Neural progenitor cell (in vitro differentiated cells): Measurements from ENCODE around the gene CCDC14.
"Not testable (repeated sequence)": the region's sequence is repeated elsewhere in the genome, so short reads cannot be mapped to it uniquely, and the experiment has no call there.

ENCODE experiments used
- EZH2 ChIP-seq: fragments of 200-600 bp; sonication (generic); IDR thresholded peaks from 2 replicates; pipeline ENCODE4 v1.6.1; 2017; ENCODE audit warnings: antibody characterized with exemption, mild to moderate bottlenecking, moderate library complexity
- EZH2phosphoT487 ChIP-seq: fragments of 200-600 bp; sonication (generic); IDR thresholded peaks from 2 replicates; pipeline ENCODE4 v1.6.1; 2017; ENCODE audit warnings: antibody characterized with exemption
- TF ChIP-seq, protein P1 (sequence below): fragments of 200-600 bp; sonication (generic); IDR thresholded peaks from 2 replicates; pipeline ENCODE4 v1.5.1; 2017; ENCODE audit warnings: antibody characterized with exemption, mild to moderate bottlenecking

DNA sequence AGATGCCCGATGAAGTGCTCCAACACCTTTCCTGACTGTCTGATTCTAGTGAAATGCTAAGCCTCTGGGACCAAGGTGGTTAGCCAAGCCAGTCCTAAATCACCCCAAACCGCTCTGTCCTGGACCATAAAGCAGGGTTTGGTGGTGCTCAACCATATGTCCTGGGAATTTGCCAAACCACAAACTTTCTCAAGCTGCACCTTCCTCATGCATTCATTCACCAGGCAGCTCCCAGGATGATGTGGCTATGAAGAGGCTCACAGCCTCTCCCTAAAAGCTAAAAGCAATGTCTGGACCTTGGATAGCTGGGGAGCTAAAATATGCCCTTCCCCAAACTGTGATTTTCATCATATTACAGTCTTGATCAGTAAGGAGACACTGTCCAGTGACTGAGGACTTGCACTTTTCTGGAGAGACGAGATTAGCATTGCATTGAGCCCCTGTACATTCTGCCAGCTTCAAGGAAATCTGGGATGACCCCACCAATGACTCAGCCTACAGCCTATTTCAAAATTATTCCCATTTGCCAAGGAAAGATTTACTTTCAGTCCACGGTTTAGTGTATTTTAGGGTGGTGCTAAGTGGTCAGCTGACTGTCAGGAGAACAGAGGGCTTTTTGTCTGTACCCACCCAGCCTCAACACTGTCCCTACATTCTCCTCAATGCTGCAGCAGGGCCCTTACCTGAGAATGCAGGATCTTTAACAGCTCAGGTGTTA is 15.3 kb upstream of the CCDC14 start:
- not testable (repeated sequence) for TF ChIP-seq EZH2, EZH2phosphoT487
- TF ChIP-seq, protein P1, sequence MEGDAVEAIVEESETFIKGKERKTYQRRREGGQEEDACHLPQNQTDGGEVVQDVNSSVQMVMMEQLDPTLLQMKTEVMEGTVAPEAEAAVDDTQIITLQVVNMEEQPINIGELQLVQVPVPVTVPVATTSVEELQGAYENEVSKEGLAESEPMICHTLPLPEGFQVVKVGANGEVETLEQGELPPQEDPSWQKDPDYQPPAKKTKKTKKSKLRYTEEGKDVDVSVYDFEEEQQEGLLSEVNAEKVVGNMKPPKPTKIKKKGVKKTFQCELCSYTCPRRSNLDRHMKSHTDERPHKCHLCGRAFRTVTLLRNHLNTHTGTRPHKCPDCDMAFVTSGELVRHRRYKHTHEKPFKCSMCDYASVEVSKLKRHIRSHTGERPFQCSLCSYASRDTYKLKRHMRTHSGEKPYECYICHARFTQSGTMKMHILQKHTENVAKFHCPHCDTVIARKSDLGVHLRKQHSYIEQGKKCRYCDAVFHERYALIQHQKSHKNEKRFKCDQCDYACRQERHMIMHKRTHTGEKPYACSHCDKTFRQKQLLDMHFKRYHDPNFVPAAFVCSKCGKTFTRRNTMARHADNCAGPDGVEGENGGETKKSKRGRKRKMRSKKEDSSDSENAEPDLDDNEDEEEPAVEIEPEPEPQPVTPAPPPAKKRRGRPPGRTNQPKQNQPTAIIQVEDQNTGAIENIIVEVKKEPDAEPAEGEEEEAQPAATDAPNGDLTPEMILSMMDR: not testable (repeated sequence)
